GM12872 (cell line): Measurements from ENCODE around the gene HS6ST2.

ENCODE experiments used
- TF ChIP-seq, protein P1 (sequence below): IDR thresholded peaks from 3 replicates; pipeline ENCODE4 v1.5.1; 2011; ENCODE audit warnings: low read depth, mild to moderate bottlenecking, low read length, moderate library complexity; ENCODE audit not compliant: insufficient read depth

Gene HS6ST2

DNA sequence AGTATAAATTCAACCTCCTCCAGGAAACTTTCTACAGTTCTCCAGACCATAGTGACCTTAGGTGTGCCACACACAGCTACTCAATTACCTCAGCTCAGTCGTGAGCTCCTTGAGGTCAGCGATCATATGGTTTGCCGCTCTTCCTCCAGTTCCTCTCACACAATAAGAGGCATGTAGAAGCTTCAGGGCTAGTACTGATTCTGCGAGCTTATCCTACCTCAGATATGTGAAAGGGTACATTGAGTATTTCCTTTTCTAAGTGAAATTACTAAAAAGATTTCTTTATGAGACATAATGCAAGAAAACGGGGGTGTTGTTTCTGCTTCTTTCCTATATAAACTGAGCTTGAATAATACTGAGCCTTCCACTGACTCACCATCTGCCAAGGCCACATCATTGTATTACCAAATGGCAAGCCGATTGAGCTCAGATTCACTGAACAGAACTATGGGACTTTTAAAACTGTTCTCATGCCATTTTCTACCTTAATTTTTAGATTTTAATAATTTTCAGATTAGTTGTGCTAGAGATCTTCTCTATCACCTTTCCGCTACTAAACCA is 183.1 kb downstream of the HS6ST2 start:
- TF ChIP-seq, protein P1, sequence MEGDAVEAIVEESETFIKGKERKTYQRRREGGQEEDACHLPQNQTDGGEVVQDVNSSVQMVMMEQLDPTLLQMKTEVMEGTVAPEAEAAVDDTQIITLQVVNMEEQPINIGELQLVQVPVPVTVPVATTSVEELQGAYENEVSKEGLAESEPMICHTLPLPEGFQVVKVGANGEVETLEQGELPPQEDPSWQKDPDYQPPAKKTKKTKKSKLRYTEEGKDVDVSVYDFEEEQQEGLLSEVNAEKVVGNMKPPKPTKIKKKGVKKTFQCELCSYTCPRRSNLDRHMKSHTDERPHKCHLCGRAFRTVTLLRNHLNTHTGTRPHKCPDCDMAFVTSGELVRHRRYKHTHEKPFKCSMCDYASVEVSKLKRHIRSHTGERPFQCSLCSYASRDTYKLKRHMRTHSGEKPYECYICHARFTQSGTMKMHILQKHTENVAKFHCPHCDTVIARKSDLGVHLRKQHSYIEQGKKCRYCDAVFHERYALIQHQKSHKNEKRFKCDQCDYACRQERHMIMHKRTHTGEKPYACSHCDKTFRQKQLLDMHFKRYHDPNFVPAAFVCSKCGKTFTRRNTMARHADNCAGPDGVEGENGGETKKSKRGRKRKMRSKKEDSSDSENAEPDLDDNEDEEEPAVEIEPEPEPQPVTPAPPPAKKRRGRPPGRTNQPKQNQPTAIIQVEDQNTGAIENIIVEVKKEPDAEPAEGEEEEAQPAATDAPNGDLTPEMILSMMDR, result no peak

DNA sequence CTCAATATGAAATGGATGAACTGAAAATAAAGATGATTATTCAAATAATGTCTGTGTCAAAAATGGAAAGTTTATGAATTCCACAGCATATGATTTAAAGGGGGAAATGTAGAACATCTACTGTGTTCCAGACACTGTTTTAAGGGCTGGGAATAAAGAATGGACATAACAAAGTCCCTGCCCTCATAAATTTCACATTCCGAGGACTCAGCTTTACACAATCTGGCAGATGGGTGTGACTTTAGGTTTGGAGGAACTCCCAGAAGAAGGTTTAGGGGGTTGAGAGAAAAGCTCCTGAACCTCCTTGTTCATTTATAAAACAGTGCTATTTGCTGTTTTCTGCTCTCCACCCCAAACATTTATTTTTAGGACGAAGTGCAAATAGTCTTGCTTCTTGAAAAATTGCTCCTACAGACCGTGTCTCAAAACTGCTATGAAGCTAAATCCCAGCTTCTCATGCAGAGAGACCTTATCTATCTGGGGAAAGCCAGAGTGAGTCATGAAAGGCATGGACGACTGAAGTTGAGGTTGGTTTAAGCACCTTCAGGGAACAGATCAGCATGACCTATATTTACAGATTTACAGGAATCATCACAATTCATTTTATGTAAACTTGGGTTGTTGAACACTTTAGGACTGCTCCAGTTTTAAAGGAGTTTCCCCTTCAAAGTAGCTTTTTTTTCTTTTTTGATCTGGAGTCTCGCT is 184.3 kb downstream of the HS6ST2 start:
- TF ChIP-seq, protein P1, result no peak

DNA sequence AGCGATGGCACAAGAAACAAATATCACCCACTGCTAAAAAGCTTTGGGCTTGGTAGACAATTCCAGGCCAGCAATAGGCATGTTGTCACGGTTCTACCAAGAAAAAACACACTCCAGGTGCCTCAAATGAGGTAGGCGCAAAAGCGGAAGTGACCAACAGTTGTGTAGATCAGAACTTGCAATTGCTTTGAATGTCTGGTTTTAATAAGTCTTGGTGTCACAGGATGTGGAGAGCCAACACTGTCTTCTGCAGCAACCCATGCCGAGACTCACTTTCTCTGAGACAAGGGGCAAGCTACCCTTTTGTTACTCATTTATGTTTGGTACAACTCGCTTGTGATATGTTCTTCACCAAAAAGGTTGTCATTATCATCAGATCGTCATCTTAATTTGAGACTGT is 188.8 kb downstream of the HS6ST2 start:
- TF ChIP-seq, protein P1, result no peak

DNA sequence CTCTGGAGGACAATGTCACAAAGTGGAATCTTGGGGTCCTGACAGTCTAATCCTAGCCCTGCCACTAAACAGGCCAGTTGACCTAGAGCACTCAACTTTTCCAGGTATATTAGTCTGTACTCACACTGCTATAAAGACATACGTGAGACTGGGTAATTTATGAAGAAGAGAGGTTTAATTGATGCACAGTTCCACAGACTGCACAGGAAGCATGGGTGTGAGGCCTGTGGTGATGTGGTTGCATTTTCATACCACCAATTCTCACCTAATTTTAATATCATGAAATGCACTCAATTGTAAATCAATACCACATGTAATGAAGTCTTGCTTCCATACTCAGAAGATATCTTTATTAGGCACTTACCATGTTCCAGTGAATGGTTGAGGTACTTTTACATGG is 192.0 kb downstream of the HS6ST2 start:
- TF ChIP-seq, protein P1, result no peak

DNA sequence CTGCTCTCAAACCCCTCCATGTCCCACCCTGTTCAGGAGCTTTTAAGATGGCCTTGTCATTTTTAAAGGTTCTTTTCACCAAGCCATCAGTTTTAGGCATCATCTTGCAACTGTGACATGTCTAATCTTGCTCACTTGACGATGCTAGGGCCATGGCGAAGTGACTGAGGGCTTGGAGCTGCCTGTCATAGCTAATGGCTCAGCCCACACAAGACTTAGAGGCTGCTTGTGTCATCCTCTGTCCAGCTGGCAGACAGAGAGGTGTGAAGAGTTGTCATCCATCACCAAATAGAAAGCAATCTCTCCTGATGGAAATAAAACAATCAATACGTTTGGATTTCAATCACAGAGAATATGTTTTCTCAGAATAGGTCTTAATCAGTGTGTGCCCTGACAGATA is 194.9 kb downstream of the HS6ST2 start:
- TF ChIP-seq, protein P1, result no peak

DNA sequence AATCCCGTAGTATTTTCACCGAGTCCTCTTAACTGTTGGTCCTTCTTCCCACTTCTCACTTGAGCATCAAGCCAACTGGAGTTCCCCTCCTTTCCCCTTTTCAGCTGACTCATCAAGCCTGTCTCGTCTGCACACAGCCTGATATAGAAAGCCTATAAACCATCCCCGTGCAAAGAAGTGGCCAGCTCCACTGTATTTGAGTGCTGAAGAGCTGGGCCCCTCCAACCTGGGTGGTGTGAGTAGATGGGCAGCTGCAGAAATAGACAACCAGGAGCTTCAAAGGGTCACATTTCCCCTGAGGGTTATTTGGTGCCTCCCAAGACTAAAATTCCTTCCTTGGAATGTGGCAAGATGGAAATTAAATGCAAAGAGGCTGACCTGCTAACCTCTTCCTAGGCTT is 199.7 kb downstream of the HS6ST2 start:
- TF ChIP-seq, protein P1, result no peak

DNA sequence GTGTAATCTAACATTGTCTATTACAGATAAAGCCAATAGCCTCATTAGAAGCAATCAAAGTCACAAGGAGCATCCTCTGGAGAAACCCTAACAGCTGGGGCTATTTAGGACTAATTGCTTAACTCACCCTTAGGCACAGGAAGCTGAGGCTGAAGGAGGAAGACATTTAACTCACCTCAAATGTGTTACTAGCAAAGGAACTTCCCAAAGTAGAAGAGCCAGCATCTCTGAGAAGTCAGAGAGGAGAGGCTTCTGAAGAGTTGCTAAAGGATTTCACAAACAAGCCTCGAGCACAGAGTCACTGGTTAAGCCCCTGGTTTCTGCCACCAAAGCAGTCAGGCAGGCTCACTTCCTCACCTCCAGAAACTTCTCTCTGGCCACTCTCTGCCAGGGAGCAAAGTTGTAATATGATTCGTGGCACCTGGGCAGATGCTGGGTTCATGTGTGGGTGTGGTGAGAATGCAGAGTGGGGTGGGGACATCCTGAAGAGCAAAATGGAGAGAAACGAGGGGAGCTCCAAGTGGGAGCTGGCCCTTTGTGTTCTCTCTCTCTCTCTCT is 201.3 kb downstream of the HS6ST2 start:
- TF ChIP-seq, protein P1, result no peak
